IMR-90 (cell line): ENCODE data around the gene IGSF22. TPM values are rescaled to one million over a fixed set of nuclear protein-coding genes. Genes with fewer than 3 reads are reported as not detected.

ENCODE experiments used
- ATAC-seq: fragments of 200-7000 bp; cut with Tn5 transposase; 2 replicates; pipeline ENCODE4 v1.9.1; 2020; ENCODE audit warnings: low read depth, mild to moderate bottlenecking, moderate library complexity
- BruUV-seq: library from RNA; stranded (reverse); fragments of 400-500 nt; replicated peaks from 2 replicates; lab custom pipeline; 2021; lab: Mats Ljungman, UMichigan
- CTCF ChIA-PET: fragments of 300-600 bp; formaldehyde crosslinking; extraction: SDS; loops from one replicate; lab custom pipeline; 2021; ENCODE audit warnings: antibody characterized with exemption; lab: Yijun Ruan, JAX
- POLR2A ChIA-PET: fragments of 300-600 bp; sonication (Branson Sonifier 250); formaldehyde crosslinking; loops from one replicate; lab custom pipeline; 2022; ENCODE audit warnings: antibody characterized with exemption; ENCODE audit not compliant: unreplicated experiment; lab: Charles Lee
- DNase-seq: peaks from one replicate; pipeline ENCODE4 v3.0.0; 2013
- H2AFZ ChIP-seq: replicated peaks from 2 replicates; pipeline ENCODE3; 2013; ENCODE audit warnings: low read length, mild to moderate bottlenecking; ENCODE audit not compliant: poor library complexity
- H2AK5ac ChIP-seq: 2 replicates; pipeline ENCODE4 v1.6.1; 2013; ENCODE audit warnings: low read depth, low read length, inconsistent platforms
- H2AK9ac ChIP-seq: replicated peaks from 2 replicates; pipeline ENCODE3; 2013; ENCODE audit warnings: mild to moderate bottlenecking, low read depth, low read length, moderate library complexity; ENCODE audit not compliant: poor library complexity
- H2BK120ac ChIP-seq: 2 replicates; pipeline ENCODE4 v1.6.1; 2013; ENCODE audit warnings: low read depth, low read length, inconsistent platforms
- H2BK15ac ChIP-seq: 3 replicates; pipeline ENCODE4 v1.6.1; 2013; ENCODE audit warnings: low read depth, low read length, inconsistent platforms
- H2BK20ac ChIP-seq: 2 replicates; pipeline ENCODE4 v1.6.1; 2013; ENCODE audit warnings: low read depth, mild to moderate bottlenecking, inconsistent platforms, low read length, moderate library complexity
- H2BK5ac ChIP-seq: 2 replicates; pipeline ENCODE4 v1.6.1; 2013; ENCODE audit warnings: mild to moderate bottlenecking, low read depth, low read length, inconsistent platforms; ENCODE audit not compliant: poor library complexity, severe bottlenecking
- H3K14ac ChIP-seq: replicated peaks from 2 replicates; pipeline ENCODE4 v1.6.1; 2013; ENCODE audit warnings: low read depth, low read length, inconsistent platforms
- H3K18ac ChIP-seq: 2 replicates; pipeline ENCODE4 v1.6.1; 2013; ENCODE audit warnings: low read depth, low read length, control low read depth
- H3K23ac ChIP-seq: 2 replicates; pipeline ENCODE4 v1.6.1; 2013; ENCODE audit warnings: low read depth, low read length, inconsistent platforms
- H3K27ac ChIP-seq: 2 replicates; pipeline ENCODE4 v1.5.1; 2013; ENCODE audit warnings: mild to moderate bottlenecking, control low read depth, low read length; ENCODE audit not compliant: insufficient read depth
- H3K27me3 ChIP-seq: 2 replicates; pipeline ENCODE4 v1.6.1; 2013; ENCODE audit warnings: low read length; ENCODE audit not compliant: control insufficient read depth, insufficient read depth
- H3K36me3 ChIP-seq: 2 replicates; pipeline ENCODE4 v1.6.1; 2013; ENCODE audit warnings: low read length, mixed read lengths; ENCODE audit not compliant: control insufficient read depth, insufficient read depth
- H3K4ac ChIP-seq: 2 replicates; pipeline ENCODE4 v1.6.1; 2013; ENCODE audit warnings: low read depth, low read length, inconsistent platforms
- H3K4me1 ChIP-seq: 2 replicates; pipeline ENCODE4 v1.6.1; 2013; ENCODE audit warnings: low read length, mixed read lengths; ENCODE audit not compliant: control insufficient read depth, insufficient read depth
- H3K4me2 ChIP-seq: 2 replicates; pipeline ENCODE4 v1.6.1; 2013; ENCODE audit warnings: low read depth, mild to moderate bottlenecking, control low read depth, low read length, moderate library complexity
- H3K4me3 ChIP-seq: 2 replicates; pipeline ENCODE4 v1.5.1; 2013; ENCODE audit warnings: low read depth, mild to moderate bottlenecking, control low read depth, low read length, moderate library complexity; ENCODE audit not compliant: insufficient read depth
- H3K56ac ChIP-seq: 2 replicates; pipeline ENCODE4 v1.6.1; 2013; ENCODE audit warnings: low read length, inconsistent platforms; ENCODE audit not compliant: insufficient read depth; ENCODE audit errors: extremely low read depth
- H3K79me1 ChIP-seq, 2 experiments: 2 replicates each; pipeline ENCODE4 v1.6.1; 2013; ENCODE audit warnings: low read length in 2 of 2, inconsistent platforms in 1 of 2, low read depth in 1 of 2
- H3K9ac ChIP-seq: 2 replicates; pipeline ENCODE4 v1.6.1; 2013; ENCODE audit warnings: low read depth, low read length, control low read depth
- H3K9me1 ChIP-seq: 2 replicates; pipeline ENCODE4 v1.6.1; 2013; ENCODE audit warnings: low read length, inconsistent platforms; ENCODE audit not compliant: insufficient read depth
- H3K9me3 ChIP-seq: 2 replicates; pipeline ENCODE4 v1.6.1; 2013; ENCODE audit warnings: low read length; ENCODE audit not compliant: control insufficient read depth, insufficient read depth
- H4K20me1 ChIP-seq: 2 replicates; pipeline ENCODE4 v1.6.1; 2013; ENCODE audit warnings: low read length, inconsistent platforms; ENCODE audit not compliant: insufficient read depth
- H4K5ac ChIP-seq: 2 replicates; pipeline ENCODE4 v1.6.1; 2013; ENCODE audit warnings: mild to moderate bottlenecking, low read depth, low read length, control low read depth
- H4K8ac ChIP-seq, 2 experiments: 2 replicates each; pipeline ENCODE4 v1.6.1; 2013; ENCODE audit warnings: low read depth in 2 of 2, low read length in 2 of 2, control low read depth in 1 of 2, inconsistent platforms in 1 of 2
- H4K91ac ChIP-seq: 2 replicates; pipeline ENCODE4 v1.6.1; 2013; ENCODE audit warnings: low read depth, low read length, inconsistent platforms; ENCODE audit not compliant: insufficient read depth
- CEBPB ChIP-seq: IDR thresholded peaks from 2 replicates; pipeline ENCODE4 v1.6.1; 2012; ENCODE audit warnings: low read depth, low read length, improper control_type of control experiment
- CHD1 ChIP-seq: IDR thresholded peaks from 2 replicates; pipeline ENCODE4 v1.6.1; 2012; ENCODE audit warnings: low read depth, low read length, improper control_type of control experiment
- FOS ChIP-seq: fragments of 150-350 bp; IDR thresholded peaks from 2 replicates; pipeline ENCODE4 v1.6.1; 2016; ENCODE audit warnings: low read depth, low read length
- MAZ ChIP-seq: IDR thresholded peaks from 2 replicates; pipeline ENCODE4 v1.6.1; 2012; ENCODE audit warnings: low read depth, mild to moderate bottlenecking, low read length, improper control_type of control experiment, moderate library complexity, borderline replicate concordance
- MXI1 ChIP-seq: IDR thresholded peaks from 2 replicates; pipeline ENCODE4 v1.6.1; 2012; ENCODE audit warnings: low read depth, mild to moderate bottlenecking, low read length, moderate library complexity, borderline replicate concordance
- NFE2L2 ChIP-seq: fragments of 150-350 bp; IDR thresholded peaks from 2 replicates; pipeline ENCODE4 v1.6.1; 2016; ENCODE audit warnings: low read depth, mild to moderate bottlenecking, low read length
- RAD21 ChIP-seq: IDR thresholded peaks from 2 replicates; pipeline ENCODE4 v1.6.1; 2012; ENCODE audit warnings: low read length, improper control_type of control experiment
- RCOR1 ChIP-seq: IDR thresholded peaks from 2 replicates; pipeline ENCODE4 v1.6.1; 2012; ENCODE audit warnings: mild to moderate bottlenecking, low read length, improper control_type of control experiment; ENCODE audit not compliant: insufficient replicate concordance
- RFX5 ChIP-seq: IDR thresholded peaks from 2 replicates; pipeline ENCODE4 v1.8.0; 2012; ENCODE audit warnings: low read depth, mild to moderate bottlenecking, low read length, moderate library complexity
- SMC3 ChIP-seq: fragments of 150-350 bp; IDR thresholded peaks from 2 replicates; pipeline ENCODE4 v1.6.1; 2016; ENCODE audit warnings: low read depth, mild to moderate bottlenecking, antibody characterized with exemption, low read length, moderate library complexity
- WGBS, 2 experiments: methylation state at CpG; one replicate each; pipeline versions ENCODE4 v1.1.5 to v1.1.7; 2013; ENCODE audit warnings: missing lambda C conversion rate in 2 of 2; ENCODE audit not compliant: insufficient read length in 1 of 2; ENCODE audit errors: extremely low coverage in 2 of 2; 5-methylcytosine and 5-hydroxymethylcytosine counted together
- dilution Hi-C: fragments of 300-500 bp; cut with HindIII; formaldehyde crosslinking; loops from one replicate; pipeline ENCODE4 v1.14.3; 2018; ENCODE audit warnings: low sequenced_read_pairs; ENCODE audit not compliant: unreplicated experiment
- in situ Hi-C: fragments of 300-500 bp; cut with MboI; formaldehyde crosslinking; loops from 3 replicates; pipeline ENCODE4 v1.14.3; 2019; ENCODE audit warnings: low sequenced_read_pairs, inconsistent platforms, mixed read lengths
- intact Hi-C: fragments of 100-400 bp; cut with micrococcal nuclease; formaldehyde crosslinking; loops from 2 replicates; pipeline ENCODE4 v1.10.0; 2022
- polyA plus RNA-seq, 3 experiments: library from polyadenylated mRNA; depleted of rRNA; stranded (reverse); fragments of >200 nt; gene quantifications; 2 replicates each; pipeline ENCODE4 v1.2.3, GENCODE V29; 2012; ENCODE audit warnings: low replicate concordance in 1 of 3
- total RNA-seq: library from RNA; depleted of rRNA; stranded (reverse); fragments of >200 nt; gene quantifications from 2 replicates; pipeline ENCODE4 v1.2.3, GENCODE V29; 2012
- TF ChIP-seq, protein P1 (sequence below): fragments of 150-350 bp; IDR thresholded peaks from 2 replicates; pipeline ENCODE4 v1.6.1; 2016; ENCODE audit warnings: low read depth, mild to moderate bottlenecking, low read length, moderate library complexity, borderline replicate concordance

The IGSF22 gene
- total and polyA plus RNA-seq, 2 of the 4 experiments (the other 2 are of a cell fraction), result not detected

DNA sequence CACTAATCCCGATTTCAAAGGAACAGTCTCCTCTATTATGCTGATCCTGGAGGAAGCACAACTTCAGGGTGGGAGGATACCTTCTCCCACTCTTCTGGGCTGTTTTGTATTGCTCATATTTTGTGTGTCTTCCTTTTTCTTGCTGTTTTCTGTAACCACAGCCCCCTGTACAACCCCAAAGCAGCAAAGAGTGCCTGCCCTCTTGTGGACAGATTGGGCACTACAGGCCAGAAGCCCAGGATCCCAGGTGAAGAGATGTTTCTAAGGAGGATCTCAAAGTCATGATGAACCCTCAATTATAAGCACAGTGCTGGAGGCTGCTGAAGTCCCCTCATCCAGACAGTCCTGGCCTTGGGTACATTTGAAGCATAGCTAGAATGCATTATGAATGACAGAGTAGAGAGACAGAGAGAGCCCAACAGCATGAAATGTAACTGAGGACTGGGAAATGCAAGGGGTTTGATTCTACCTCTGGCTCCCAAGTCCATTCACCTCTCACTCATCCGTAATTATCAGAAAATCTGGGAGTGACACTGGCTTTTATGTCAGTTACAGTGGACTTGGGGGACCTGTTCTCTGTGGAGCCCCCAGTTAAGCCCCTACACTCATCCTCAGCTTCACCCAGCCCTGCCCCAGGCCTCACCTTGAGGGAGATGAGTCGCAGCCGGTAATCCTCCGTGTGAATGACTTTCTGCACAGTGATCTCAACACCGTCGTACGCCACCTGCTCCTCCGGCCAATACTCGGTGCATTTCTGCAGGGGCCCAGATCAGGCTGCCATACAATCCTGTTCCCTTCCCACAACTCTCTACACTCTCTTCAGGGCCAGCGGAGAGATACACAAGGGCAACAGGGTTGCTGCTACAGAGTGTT, 6.2 kb upstream of the IGSF22 start (continued):
- TF ChIP-seq CHD1, result no peak
- no peak for TF ChIP-seq NFE2L2

DNA sequence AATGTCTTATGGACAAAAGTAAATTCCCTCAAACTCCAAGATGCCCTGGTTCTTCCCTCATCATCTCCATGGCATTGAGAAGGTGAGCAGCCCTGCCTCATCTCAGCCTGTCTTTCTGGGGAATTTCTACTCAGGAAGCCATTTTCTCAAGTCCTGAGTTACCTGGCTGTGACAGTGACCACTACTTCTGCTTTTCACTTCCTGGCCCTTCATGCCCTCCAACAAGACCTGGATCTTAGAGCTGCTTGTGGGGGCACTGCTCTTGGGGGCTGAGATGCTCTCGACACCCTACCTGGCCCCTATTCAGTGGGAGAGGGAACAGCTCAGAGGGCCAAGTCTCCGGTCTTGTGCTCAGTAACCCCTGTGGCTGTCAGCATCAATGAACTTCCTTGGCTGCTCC, 5.5 kb upstream of the IGSF22 start:
- Histone ChIP-seq H3K18ac (no peak overlapping the region), H4K5ac (no peak overlapping the region), H2AFZ (no peak overlapping the region), H3K4me2 (no peak overlapping the region), H3K27ac (no peak overlapping the region), H2AK9ac (peak overlapping the region; percentile 44), H2BK20ac (no peak overlapping the region), H3K14ac (no peak overlapping the region), H2BK15ac (no peak overlapping the region), H2BK120ac (no peak overlapping the region), H3K9me1 (no peaks in the 10 kb centered on the region), H3K9me3 (no peaks in the 10 kb centered on the region), H3K36me3 (no peaks in the 10 kb centered on the region), H3K56ac (no peak overlapping the region), H4K8ac (no peak overlapping the region), H3K9ac (no peak overlapping the region), H3K4me1 (no peaks in the 10 kb centered on the region), H2AK5ac (no peak overlapping the region), H3K4ac (no peak overlapping the region), H3K23ac (no peak overlapping the region), H3K4me3 (no peak overlapping the region), H4K20me1 (no peaks in the 10 kb centered on the region), H3K27me3 (peaks cover under 1% of the 10 kb centered on the region; the same call in 1 of the 2 replicates), H4K91ac (no peak overlapping the region), H3K79me1 (no peaks in the 10 kb centered on the region), H2BK5ac (no peak overlapping the region)
- DNase-seq (no peak), ATAC-seq (no peak)
- BruUV-seq, result no TSS peak
- intact Hi-C loops (loop anchor here (5.0 kb wide), 2 partner anchors 189 to 489 kb away; no protein-coding TSS in a partner anchor), in situ Hi-C loops (loop anchor here (25.0 kb wide), 1 partner anchor 194 kb away; the partner anchor contains the start of gene TSG101), dilution Hi-C loops (no loop called here)
- 100% methylated on average over 1 of the region's 2 CpGs; no CpG with 5 or more reads in 1 of the 2 experiments for WGBS, 2 experiments
- no peak for TF ChIP-seq RAD21
- TF ChIP-seq RFX5, result no peak
- TF ChIP-seq CEBPB, result no peak
- TF ChIP-seq, protein P1, sequence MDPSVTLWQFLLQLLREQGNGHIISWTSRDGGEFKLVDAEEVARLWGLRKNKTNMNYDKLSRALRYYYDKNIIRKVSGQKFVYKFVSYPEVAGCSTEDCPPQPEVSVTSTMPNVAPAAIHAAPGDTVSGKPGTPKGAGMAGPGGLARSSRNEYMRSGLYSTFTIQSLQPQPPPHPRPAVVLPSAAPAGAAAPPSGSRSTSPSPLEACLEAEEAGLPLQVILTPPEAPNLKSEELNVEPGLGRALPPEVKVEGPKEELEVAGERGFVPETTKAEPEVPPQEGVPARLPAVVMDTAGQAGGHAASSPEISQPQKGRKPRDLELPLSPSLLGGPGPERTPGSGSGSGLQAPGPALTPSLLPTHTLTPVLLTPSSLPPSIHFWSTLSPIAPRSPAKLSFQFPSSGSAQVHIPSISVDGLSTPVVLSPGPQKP, result no peak
- no peak for TF ChIP-seq RCOR1
- TF ChIP-seq MXI1, result no peak
- TF ChIP-seq MAZ, result no peak
- TF ChIP-seq FOS, result no peak
- no peak for TF ChIP-seq SMC3
- ChIA-PET CTCF (interaction anchor here (0.6 to 2.0 kb wide), 5 partner anchors 10 to 91 kb away, joined by 3 to 6 read pairs (median 5); no protein-coding TSS in a partner anchor), POLR2A (no interaction called here)
